Measurements from ENCODE around the gene STON2. TPM values are rescaled to one million over a fixed set of nuclear protein-coding genes. Genes with fewer than 3 reads are reported as not detected.

STON2 gene, protein sequence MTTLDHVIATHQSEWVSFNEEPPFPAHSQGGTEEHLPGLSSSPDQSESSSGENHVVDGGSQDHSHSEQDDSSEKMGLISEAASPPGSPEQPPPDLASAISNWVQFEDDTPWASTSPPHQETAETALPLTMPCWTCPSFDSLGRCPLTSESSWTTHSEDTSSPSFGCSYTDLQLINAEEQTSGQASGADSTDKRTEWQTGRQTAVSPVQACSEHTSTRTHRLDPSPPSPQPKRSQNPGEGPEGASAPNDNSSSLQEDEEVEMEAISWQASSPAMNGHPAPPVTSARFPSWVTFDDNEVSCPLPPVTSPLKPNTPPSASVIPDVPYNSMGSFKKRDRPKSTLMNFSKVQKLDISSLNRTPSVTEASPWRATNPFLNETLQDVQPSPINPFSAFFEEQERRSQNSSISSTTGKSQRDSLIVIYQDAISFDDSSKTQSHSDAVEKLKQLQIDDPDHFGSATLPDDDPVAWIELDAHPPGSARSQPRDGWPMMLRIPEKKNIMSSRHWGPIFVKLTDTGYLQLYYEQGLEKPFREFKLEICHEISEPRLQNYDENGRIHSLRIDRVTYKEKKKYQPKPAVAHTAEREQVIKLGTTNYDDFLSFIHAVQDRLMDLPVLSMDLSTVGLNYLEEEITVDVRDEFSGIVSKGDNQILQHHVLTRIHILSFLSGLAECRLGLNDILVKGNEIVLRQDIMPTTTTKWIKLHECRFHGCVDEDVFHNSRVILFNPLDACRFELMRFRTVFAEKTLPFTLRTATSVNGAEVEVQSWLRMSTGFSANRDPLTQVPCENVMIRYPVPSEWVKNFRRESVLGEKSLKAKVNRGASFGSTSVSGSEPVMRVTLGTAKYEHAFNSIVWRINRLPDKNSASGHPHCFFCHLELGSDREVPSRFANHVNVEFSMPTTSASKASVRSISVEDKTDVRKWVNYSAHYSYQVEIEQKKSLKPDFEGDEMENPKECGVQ
- total RNA-seq, result 93.1 TPM

GRCh38 chr14:81400202-81400678 is at the start of gene STON2:
Gene STON2 (minus strand): TSS chr14:81400324. CDS start chr14:81398382, 1,942 bp downstream.

DNA sequence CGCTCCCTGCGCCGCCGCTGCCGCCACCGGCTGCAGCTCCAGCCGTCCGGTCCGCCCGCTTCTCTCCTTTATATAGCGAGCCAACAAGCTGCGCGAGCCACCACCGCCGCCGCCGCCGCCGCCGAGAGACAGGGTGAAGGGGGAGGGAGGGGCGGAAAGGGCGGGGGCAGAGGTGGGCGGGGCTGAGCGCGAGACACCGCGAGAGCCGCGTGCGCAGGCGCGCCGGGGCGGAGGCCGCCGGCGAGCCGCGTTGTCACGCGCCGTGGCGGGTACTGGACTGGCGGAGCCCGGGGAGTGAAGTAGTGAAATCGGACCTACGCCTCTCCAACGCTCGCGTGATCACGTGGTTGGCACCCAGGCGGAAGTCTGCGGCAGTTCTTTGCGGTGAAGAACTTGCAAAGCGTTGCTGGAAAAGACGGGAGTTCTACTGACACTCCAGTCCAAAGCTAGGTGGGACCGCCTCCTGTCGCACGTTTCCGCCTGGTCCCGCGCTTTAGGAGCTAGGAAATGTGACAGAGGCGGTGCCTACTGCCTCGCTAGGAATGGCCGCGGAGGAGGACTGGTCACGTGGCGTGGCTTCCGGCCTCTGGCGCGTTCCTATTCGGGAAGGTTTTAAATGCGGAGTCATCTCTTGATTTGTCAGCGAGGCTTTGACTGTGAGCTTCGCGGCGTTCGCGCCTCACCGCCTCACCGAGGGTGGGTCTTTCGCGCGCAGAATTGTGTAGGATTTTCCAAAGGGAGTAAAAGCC is 179.1 kb downstream of the STON2 start, which contains the start of gene GTF2A1:
GTF2A1 (minus strand) TSS at position 130 of the 749 bp plus-strand sequence. CDS start 441 bp downstream, outside the sequence.

Small RNA genes lying within 50 kb of the gene (small RNA-seq; reads per million reads assigned to genes)
- not detected for gene DYNLL1P1 (ENCODE audit: low replicate concordance)
- gene DYNLL1P2 (ENCODE audit: low replicate concordance), result not detected

Other genes with a start within 250 kb of the STON2 start
- 39.3 TPM for gene GTF2A1, start 179.4 kb downstream of the STON2 start, total RNA-seq
- gene SEL1L, start 133.5 kb upstream of the STON2 start, total RNA-seq, result 53.0 TPM

All from metanephros (tissue), 2 donors.